Erythroblast (primary cell): ENCODE measurements around the gene THOP1.

Experiments
- DNase-seq, 2 experiments: peaks; one replicate each; lab custom pipeline; 2025; lab: John Stamatoyannopoulos, UW
- GATA1 ChIP-seq: IDR thresholded peaks from 2 replicates; pipeline ENCODE4 v1.6.1; 2011; ENCODE audit warnings: low read depth, mild to moderate bottlenecking, control low read depth, low read length, moderate library complexity
- POLR2A ChIP-seq: IDR thresholded peaks from 2 replicates; pipeline ENCODE4 v1.6.1; 2011; ENCODE audit warnings: mild to moderate bottlenecking, low read length

Gene THOP1

DNA sequence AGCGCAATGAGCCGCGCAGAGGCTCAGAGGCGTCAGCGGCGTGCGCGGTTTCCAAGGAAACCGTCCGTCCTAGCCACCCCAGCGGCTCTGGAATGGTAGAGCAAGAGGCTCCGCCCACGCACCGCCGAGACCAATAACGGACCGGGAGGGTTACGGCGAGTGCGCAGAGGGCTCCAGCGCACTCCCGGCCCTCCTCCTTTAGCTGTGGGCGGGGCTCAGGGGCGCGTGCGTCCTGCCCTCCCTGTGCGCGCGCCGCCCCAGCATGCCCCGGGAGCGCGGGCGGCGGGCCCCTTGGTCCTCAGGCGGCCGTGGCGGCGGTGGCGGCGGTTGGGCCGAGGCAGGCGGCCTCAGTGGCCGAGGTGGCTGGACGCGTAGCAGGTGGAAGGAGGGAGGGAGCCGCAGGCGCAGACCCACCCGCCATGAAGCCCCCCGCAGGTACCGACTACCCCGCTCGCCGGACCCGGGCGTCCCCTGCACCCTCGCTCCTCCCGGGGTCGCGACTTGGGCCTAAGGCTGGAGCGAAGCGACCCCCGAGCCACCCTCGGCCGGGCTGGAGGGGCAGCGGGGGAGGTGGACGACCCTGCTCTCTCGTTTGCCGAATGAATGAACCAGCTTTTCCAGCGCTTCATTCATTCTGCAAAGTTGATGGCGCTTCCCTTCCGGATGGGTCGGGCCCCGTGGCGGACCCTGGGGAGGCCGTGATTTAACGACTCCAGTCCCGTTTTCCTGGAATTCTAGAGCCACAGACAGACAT lies at the start of gene THOP1:
Gene THOP1, plus strand, starts transcription at position 260 of the 754 bp plus-strand sequence. Its CDS starts 160 bp downstream, at position 420.
- TF ChIP-seq POLR2A (peak; percentile 81), GATA1 (no peak)
- DNase-seq: peak; percentile 99

DNA sequence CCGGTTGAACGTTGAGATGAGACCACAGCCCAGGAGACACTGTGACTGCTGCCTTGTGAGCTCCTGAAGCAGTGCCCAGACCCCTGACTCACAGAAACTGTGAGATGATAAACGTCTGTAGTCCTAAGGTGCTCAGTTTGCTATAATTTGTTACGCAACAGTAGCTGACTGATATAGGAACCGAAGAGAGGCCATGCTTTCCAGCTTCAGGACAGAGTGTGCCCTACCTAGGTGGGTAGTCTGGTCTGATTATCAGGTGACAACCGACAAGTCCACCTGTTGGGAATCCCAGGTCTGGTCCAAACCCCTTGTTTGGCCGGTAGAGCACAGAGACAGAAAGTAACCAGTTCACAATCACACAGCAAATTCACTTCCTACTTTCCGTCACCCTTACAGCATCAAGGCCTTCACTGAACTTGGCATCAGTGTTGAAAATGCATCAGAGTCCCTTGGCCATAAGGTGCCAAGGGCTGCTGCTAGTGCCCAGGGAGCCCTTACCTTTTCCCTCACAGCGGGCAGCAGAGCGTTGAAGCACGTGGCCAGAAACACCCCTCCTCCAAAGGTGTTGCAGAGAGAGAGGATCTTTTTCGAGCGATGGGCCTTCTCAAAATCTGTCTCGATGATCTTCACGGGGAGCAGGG lies 48.6 kb upstream of the THOP1 start:
- TF ChIP-seq POLR2A (peak; percentile 31), GATA1 (no peak)
- DNase-seq: no peak

DNA sequence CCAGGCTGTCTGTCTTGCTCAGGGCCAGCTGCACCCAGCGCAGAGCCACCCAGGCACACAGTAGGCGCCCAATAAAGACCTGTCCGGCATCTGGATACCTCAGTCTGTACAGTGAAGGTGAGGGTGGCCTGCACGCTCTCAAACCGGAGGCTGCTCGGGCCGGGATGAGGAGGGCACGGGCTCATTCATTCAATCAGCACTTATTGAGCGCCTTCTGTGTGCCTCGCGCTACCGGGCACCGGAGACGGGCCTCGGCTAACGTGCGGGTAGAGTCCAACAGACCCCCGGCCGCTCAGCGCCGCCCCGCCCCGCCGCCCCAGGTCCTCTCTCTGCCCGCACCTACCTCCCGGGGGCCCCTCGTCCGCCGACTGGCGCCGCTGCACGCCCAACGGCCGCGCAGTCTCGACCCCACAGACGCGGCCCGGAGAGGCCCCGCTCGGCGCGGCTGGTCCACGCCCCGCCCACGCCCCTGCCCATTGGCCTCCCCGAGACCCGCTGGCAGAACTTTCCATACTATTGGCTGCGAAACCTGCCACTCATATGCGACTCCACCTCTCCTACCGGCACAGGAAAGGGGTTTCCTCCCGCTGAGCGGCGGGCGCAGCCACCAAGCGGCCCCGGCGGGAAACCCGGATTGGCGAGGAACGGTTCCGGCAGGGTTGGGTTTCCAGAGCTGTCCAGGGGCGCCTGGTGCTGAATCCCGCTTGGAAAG lies 45.5 kb upstream of the THOP1 start, which contains the start of gene SLC39A3:
Gene SLC39A3, minus strand, starts transcription at position 416 of the 712 bp plus-strand sequence. CDS start 2,760 bp downstream, outside the sequence.
- TF ChIP-seq GATA1 (no peak), POLR2A (peak; percentile 40)
- peak; percentile 99 for DNase-seq

DNA sequence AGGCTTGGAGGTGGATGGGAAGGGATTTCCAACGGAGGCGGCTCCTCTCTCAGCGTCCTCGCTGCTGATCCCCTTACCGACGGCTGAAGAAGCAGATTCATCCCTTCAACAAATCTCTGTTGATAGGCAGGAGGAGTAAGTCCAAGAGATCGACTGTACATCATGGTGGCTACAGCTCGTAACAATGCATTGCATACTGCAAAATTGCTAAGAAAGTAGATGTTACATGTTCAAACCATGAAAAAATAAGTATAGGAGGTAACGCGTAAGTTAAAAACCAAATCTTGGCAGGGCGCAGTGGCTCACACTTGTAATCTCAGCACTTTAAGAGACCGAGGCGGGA lies 45.0 kb upstream of the THOP1 start:
- DNase-seq: no peak
- TF ChIP-seq POLR2A (no peak), GATA1 (no peak)

DNA sequence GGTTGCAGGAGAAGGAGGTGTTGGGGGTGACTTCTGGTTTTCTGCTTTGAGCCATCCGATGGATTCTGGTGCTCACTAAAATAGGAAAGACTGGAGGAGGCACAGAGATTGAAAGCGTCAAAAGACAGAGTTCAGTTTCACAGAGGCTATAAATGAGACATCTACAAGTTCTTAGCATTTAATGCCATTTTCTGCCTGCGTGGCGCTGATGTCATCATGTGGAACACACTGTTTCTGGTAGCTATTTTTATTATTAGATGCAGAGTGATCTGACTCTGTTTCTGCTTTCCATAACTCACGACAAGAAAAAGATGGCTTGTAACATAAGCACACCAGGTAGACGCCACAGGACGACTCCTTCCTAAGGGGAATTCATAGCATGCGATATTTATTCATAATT lies 42.2 kb upstream of the THOP1 start:
- DNase-seq: no peak
- no peak for TF ChIP-seq POLR2A
- TF ChIP-seq GATA1: no peak

DNA sequence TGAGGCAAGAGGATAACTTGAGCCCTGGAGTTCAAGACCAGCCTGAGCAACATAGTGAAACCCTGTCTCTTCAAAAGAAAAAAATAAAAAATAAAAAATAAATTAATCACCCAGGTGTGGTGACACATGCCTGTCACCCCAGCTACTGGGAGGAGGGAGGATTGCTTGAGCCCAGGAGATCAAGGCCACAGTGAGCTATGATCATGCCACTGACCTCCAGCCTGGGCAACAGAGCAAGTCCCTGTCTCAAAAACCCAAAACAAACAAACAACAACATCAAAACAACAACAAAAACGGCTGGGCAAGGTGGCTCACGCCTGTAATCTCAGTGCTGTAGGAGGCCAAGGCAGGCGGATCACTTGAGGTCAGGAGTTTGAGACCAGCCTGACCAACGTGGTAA lies 41.2 kb upstream of the THOP1 start:
- TF ChIP-seq GATA1 (no peak), POLR2A (no peak)
- DNase-seq: no peak

DNA sequence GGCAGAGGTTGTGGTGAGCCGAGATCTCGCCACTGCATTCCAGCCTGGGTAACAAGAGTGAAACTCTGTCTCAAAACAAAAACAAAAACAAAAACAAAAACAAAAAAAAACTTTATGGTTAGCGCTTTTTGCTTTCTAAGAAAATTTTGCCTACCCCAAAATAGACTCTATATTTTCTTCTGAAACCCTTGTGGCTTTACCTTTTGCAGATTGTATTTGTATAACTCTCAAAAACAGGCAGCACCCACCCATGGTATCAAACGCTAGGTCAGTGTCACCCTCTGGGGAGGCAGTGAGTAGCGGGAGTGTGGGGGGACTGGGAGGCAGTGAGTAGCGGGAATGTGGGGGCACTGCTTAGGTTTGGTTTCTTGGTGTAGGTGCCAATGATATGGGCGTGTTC lies 38.0 kb upstream of the THOP1 start:
- TF ChIP-seq POLR2A (no peak), GATA1 (no peak)
- no peak for DNase-seq

DNA sequence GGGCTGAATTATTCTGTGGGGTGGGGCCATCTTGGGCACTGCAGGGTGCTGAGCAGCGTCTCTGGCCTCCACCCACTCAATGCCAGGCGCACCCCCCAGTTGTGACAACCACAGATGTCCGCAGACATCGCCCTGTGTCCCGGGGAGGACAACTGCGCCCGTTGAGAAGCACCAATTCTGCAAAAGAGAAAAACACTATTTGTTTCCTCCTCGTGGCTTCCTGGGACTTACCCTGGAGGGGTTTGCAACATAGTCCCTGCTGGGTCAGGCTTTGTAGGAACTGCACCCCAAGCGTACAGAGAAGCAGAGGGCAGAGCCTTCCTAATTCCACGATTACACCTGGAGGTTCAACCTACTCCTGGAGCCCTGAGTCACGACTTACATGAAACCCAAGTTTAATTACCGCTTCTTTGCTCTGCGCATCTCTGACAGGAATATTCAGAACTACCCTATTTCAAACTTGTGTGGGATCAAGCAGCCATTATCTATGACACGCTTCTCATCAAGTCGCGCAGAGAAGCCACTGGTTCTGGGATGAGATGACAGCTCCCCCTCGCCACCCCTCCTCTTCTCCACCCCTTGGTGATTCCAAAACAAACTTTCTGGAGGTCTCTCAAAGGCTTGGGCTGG lies 34.4 kb upstream of the THOP1 start:
- no peak for DNase-seq

DNA sequence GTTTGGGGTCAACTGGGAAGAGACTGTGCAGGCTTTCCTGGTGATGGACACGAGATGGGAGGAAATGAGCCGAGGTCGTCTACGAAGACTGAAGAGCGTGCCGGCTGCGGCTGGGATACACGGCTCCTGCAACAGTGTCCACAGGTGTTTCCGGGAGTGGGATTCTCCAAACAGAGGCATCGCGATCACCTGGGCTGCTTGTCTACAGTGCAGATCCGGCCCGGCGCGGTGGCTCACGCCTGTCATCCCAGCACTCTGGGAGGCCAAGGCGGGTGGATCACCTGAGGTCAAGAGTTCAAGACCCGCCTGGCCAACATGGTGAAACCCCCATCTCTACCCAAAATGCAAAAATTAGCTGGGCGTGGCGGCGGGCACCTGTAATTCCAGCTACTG lies 33.9 kb upstream of the THOP1 start:
- TF ChIP-seq POLR2A (no peak), GATA1 (no peak)
- no peak for DNase-seq

More for the DNA sequence above, 34.4 kb upstream of the THOP1 start:
- TF ChIP-seq GATA1 (no peak), POLR2A (no peak)

DNA sequence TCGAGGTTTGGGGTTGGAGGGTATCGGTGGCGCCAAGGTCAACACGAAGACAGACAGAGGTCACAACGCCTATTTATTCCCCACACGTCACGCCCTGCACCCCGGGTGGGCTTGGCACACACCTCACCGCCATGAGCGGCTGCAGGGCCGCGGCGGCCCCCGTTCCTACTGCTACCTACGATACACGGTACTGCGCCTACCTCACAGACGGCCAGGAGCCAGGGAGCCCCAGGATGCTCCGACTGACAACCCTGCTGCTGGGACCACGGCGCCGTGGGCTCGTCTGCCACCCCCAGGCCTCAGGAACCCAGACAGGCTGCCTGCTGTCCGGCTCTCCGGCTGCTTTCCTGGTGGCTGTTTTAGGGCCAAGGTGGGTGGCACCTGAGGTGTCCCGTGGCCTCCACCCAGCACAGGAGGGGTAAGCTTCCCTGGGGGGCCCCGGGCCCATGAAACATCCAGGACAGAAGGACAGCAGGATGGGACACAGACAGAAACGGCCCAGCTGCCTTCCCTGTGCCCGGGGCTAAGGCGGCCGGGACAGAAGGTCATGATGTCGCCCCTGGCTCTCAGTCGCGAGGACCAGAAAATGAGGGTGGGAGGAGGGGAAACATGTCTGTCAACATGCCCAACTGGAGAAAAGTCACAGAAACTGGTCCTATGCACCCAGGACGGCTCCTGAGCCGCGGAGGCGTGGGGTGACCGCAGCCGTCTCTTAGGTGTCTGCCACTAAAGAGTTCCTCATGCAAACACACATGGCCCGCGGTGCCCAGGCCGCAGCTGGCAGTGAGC lies 30.4 kb upstream of the THOP1 start:
- DNase-seq: no peak
- TF ChIP-seq GATA1 (no peak), POLR2A (no peak)

DNA sequence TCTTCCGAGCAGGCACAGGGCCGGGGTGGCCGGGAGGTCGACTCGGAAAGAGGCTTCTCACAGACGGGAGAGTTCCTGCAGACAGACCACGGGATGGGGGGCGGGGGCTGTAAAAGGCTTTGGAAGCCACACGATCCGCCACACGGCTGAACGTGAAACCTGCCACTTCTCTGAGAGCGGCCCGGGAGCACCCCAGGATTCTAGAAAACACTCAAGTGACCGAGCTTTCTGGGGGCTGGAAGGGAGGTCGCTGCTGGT lies 29.9 kb upstream of the THOP1 start:
- DNase-seq: no peak
- no peak for TF ChIP-seq POLR2A
- no peak for TF ChIP-seq GATA1

DNA sequence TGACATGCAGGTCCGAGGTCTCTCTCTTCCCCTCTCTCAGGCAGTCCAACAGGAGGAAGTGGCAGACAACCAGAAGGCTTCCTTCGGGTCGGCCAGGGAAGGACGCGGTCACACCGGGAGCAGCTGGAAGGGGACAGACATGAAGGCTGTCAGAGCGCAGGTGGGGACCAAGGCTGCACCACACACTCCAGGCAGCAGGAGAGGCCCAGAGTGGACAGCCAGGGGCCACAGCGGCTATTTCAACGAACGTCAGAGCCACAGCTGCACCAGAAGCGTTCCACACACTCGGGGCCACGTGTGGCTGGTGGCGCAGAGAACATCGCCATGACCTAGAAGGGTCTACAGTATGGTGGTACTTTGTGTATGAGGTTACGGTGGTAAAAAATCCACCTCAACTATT lies 29.5 kb upstream of the THOP1 start:
- no peak for TF ChIP-seq GATA1
- no peak for TF ChIP-seq POLR2A
- no peak for DNase-seq

DNA sequence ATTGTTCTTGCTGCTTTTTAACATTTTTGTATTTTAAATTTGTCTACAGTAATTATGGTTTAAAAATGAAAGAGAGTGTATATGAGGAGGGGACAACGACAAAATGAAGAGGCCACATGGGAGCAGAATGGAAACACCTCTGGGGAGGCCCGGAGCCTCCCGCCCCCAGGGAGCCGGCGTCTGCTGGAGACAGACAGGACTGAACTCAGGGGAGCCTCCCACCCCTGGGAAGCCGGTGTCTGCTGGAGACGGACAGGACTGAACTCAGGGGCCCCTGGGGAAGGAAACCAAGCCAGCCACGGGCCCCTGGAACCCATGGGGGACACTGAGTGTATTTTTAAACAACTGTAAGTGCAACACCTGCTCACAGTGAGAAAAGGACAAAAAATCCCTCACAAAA lies 28.8 kb upstream of the THOP1 start:
- TF ChIP-seq POLR2A: no peak
- no peak for TF ChIP-seq GATA1
- no peak for DNase-seq
